SK-N-SH (cell line): ENCODE results near the gene LARGE1. TPM values are rescaled to one million over a fixed set of nuclear protein-coding genes. Genes with fewer than 3 reads are reported as not detected.

ENCODE experiments used
- CTCF ChIA-PET: fragments of 300-600, 350-600 bp; formaldehyde crosslinking; extraction: SDS; loops from one replicate; lab custom pipeline; 2021; lab: Yijun Ruan, JAX
- POLR2A ChIA-PET: fragments of 350-600 bp; sonication (Branson Sonifier 250); formaldehyde crosslinking; extraction: SDS; loops from one replicate; lab custom pipeline; 2020; ENCODE audit warnings: antibody characterized with exemption, inconsistent platforms; lab: Yijun Ruan, JAX
- DNase-seq: peaks from one replicate; pipeline ENCODE4 v3.0.0; 2012
- H2AFZ ChIP-seq: fragments of 200-600 bp; sonication (generic); 2 replicates; pipeline ENCODE4 v1.8.1; 2016; ENCODE audit warnings: antibody characterized with exemption, mild to moderate bottlenecking, low read depth
- H3F3A ChIP-seq: fragments of 200-600 bp; sonication (generic); replicated peaks from 2 replicates; pipeline ENCODE3; 2016; ENCODE audit warnings: antibody characterized with exemption, mild to moderate bottlenecking; ENCODE audit not compliant: insufficient read depth
- H3K27ac ChIP-seq, 2 experiments: fragments of 200-500 bp in 1 of 2; fragments of 200-600 bp in 1 of 2; sonication (Bioruptor generic) in 1 of 2; sonication (generic), shearing (Covaris generic) in 1 of 2; 2 replicates each; pipeline versions ENCODE4 v1.5.1 to v1.6.1; 2014 to 2016; ENCODE audit warnings: low read depth in 2 of 2, inconsistent platforms in 1 of 2, low read length in 1 of 2, mild to moderate bottlenecking in 1 of 2, mixed read lengths in 1 of 2
- H3K27me3 ChIP-seq: fragments of 200-600 bp; sonication (generic), shearing (Covaris generic); 2 replicates; pipeline ENCODE4 v1.6.1; 2016; ENCODE audit warnings: mixed run types; ENCODE audit not compliant: insufficient read depth
- H3K36me3 ChIP-seq, 2 experiments: fragments of 200-500 bp in 1 of 2; fragments of 200-600 bp in 1 of 2; sonication (Bioruptor generic) in 1 of 2; sonication (generic) in 1 of 2; replicated peaks in 1 of 2; 2 replicates each; pipeline versions ENCODE3 to v1.5.1; 2014 to 2016; ENCODE audit warnings: low read length in 1 of 2, mild to moderate bottlenecking in 1 of 2; ENCODE audit not compliant: insufficient read depth in 2 of 2, control insufficient read depth in 1 of 2
- H3K4me1 ChIP-seq, 2 experiments: fragments of 200-500 bp in 1 of 2; fragments of 200-600 bp in 1 of 2; sonication (Bioruptor generic) in 1 of 2; sonication (generic), shearing (Covaris generic) in 1 of 2; 2 replicates each; pipeline versions ENCODE4 v1.5.1 to v1.6.1; 2014 to 2016; ENCODE audit warnings: low read depth in 1 of 2, low read length in 1 of 2, mixed run types in 1 of 2; ENCODE audit not compliant: insufficient read depth in 2 of 2, control insufficient read depth in 1 of 2
- H3K4me2 ChIP-seq: fragments of 200-600 bp; sonication (generic), shearing (Covaris generic); 2 replicates; pipeline ENCODE4 v1.6.1; 2017; ENCODE audit warnings: mixed run types
- H3K4me3 ChIP-seq, 2 experiments: fragments of 200-500 bp in 1 of 2; fragments of 200-600 bp in 1 of 2; sonication (Bioruptor generic) in 1 of 2; sonication (generic), shearing (Covaris generic) in 1 of 2; 2 replicates each; pipeline versions ENCODE4 v1.5.1 to v1.8.1; 2014 to 2016; ENCODE audit warnings: low read depth in 2 of 2, inconsistent platforms in 1 of 2, low read length in 1 of 2, mild to moderate bottlenecking in 1 of 2, mixed read lengths in 1 of 2, moderate library complexity in 1 of 2
- H3K79me2 ChIP-seq: fragments of 200-600 bp; sonication (generic); 2 replicates; pipeline ENCODE4 v1.8.1; 2017; ENCODE audit warnings: mild to moderate bottlenecking; ENCODE audit not compliant: insufficient read depth
- H3K9ac ChIP-seq: fragments of 200-600 bp; sonication (generic); 2 replicates; pipeline ENCODE4 v1.6.1; 2017; ENCODE audit warnings: mixed run types
- H3K9me2 ChIP-seq: fragments of 200-600 bp; sonication (generic); 2 replicates; pipeline ENCODE4 v1.6.1; 2017; ENCODE audit warnings: mixed run types
- H3K9me3 ChIP-seq: fragments of 200-600 bp; sonication (generic); 2 replicates; pipeline ENCODE4 v1.6.1; 2017; ENCODE audit warnings: mixed run types, mild to moderate bottlenecking, moderate library complexity
- H4K20me1 ChIP-seq: fragments of 200-600 bp; sonication (generic); 2 replicates; pipeline ENCODE4 v1.6.1; 2017; ENCODE audit warnings: mild to moderate bottlenecking, mixed run types; ENCODE audit not compliant: insufficient read depth
- EP300 ChIP-seq, 2 experiments: IDR thresholded peaks; 2 replicates each; pipeline versions ENCODE4 v1.4.0 to v1.6.1; 2012; ENCODE audit warnings: borderline replicate concordance in 1 of 2, low read depth in 1 of 2, low read length in 1 of 2
- EZH2phosphoT487 ChIP-seq: fragments of 200-600 bp; sonication (generic); IDR thresholded peaks from 2 replicates; pipeline ENCODE4 v1.6.1; 2017; ENCODE audit warnings: low read depth, mixed run types, mild to moderate bottlenecking, antibody characterized with exemption, moderate library complexity, borderline replicate concordance
- FOSL2 ChIP-seq: IDR thresholded peaks from 2 replicates; pipeline ENCODE4 v1.4.0; 2012; ENCODE audit warnings: low read depth, mild to moderate bottlenecking, moderate library complexity, borderline replicate concordance
- FOXJ3 ChIP-seq: sonication (generic); formaldehyde crosslinking; IDR thresholded peaks from 2 replicates; pipeline ENCODE4 v1.5.1; 2020; ENCODE audit warnings: mild to moderate bottlenecking, missing genetic modification reagents
- GABPA ChIP-seq: IDR thresholded peaks from 2 replicates; pipeline ENCODE4 v1.4.0; 2012; ENCODE audit warnings: low read depth, mild to moderate bottlenecking
- GATA2 ChIP-seq: sonication (generic); formaldehyde crosslinking; IDR thresholded peaks from 2 replicates; pipeline ENCODE4 v1.5.0; 2020; ENCODE audit warnings: mild to moderate bottlenecking, missing genetic modification reagents
- JUND ChIP-seq: IDR thresholded peaks from 2 replicates; pipeline ENCODE4 v1.4.0; 2012
- MEF2A ChIP-seq: IDR thresholded peaks from 2 replicates; pipeline ENCODE4 v1.4.0; 2012; ENCODE audit warnings: low read depth, borderline replicate concordance
- NRF1 ChIP-seq: IDR thresholded peaks from 2 replicates; pipeline ENCODE4 v1.6.1; 2012; ENCODE audit warnings: low read depth, mild to moderate bottlenecking, low read length
- PBX3 ChIP-seq: IDR thresholded peaks from 2 replicates; pipeline ENCODE4; 2012
- RAD21 ChIP-seq: IDR thresholded peaks from 2 replicates; pipeline ENCODE4 v1.6.1; 2012; ENCODE audit warnings: mild to moderate bottlenecking, low read length
- RXRA ChIP-seq: IDR thresholded peaks from 2 replicates; pipeline ENCODE4 v1.4.0; 2012; ENCODE audit warnings: low read depth, mild to moderate bottlenecking, borderline replicate concordance
- SIN3A ChIP-seq: IDR thresholded peaks from 2 replicates; pipeline ENCODE4 v1.6.1; 2012; ENCODE audit warnings: low read depth, mild to moderate bottlenecking, low read length, moderate library complexity, borderline replicate concordance
- TAF1 ChIP-seq: IDR thresholded peaks from 2 replicates; pipeline ENCODE4 v1.6.1; 2012; ENCODE audit warnings: low read depth, mild to moderate bottlenecking, low read length, moderate library complexity, borderline replicate concordance
- TCF12 ChIP-seq: IDR thresholded peaks from 2 replicates; pipeline ENCODE4 v1.4.0; 2012
- USF1 ChIP-seq: IDR thresholded peaks from 2 replicates; pipeline ENCODE4 v1.4.0; 2012; ENCODE audit warnings: low read depth, borderline replicate concordance
- USF2 ChIP-seq: fragments of 150-350 bp; IDR thresholded peaks from 2 replicates; pipeline ENCODE4 v1.6.1; 2017; ENCODE audit warnings: antibody characterized with exemption, low read length, low read depth, borderline replicate concordance
- WGBS: methylation state at CpG from one replicate; pipeline ENCODE4 v1.1.6; 2017; ENCODE audit warnings: low lambda C conversion rate; 5-methylcytosine and 5-hydroxymethylcytosine counted together
- polyA plus RNA-seq, 3 experiments: library from polyadenylated mRNA; depleted of rRNA; stranded (reverse); fragments of >200 nt; gene quantifications; 2 replicates each; pipeline ENCODE4 v1.2.3, GENCODE V29; 2012

The LARGE1 gene
- polyA plus RNA-seq, 1 of the 3 experiments (the other 2 are of a cell fraction), result 1.1 TPM

GRCh38 chr22:33564683-33565082 is 355.6 kb downstream of the LARGE1 start:
- Histone ChIP-seq H4K20me1 (no peaks in the 10 kb centered on the region), H3K4me1 (no peaks in the 10 kb centered on the region), H3K9me2 (no peaks in the 10 kb centered on the region), H3K4me2 (no peak overlapping the region), H3K27me3 (no peaks in the 10 kb centered on the region), H3K9ac (no peak overlapping the region), H3K4me3 (no peak overlapping the region), H3K9me3 (0 out of 2 replicates have a peak, but pooled peaks cover 3% of the 10 kb centered on the region), H3K36me3 (no peaks in the 10 kb centered on the region), H3K79me2 (no peaks in the 10 kb centered on the region), H3K27ac (no peak overlapping the region), H2AFZ (no peak overlapping the region), H3F3A (no peaks in the 10 kb centered on the region)
- no peak for DNase-seq
- ChIA-PET CTCF (no interaction called here), POLR2A (no interaction called here)
- TF ChIP-seq EP300 (IDR thresholded peaks at IDR 0.05; ENCODE audit: borderline replicate concordance in 1 of 2, low read depth in 1 of 2, low read length in 1 of 2) (no peak), FOXJ3 (no peak), TAF1 (no peak), SIN3A (no peak), GATA2 (CRISPR knock-in tag) (no peak), RXRA (no peak), PBX3 (no peak), USF2 (no peak), FOSL2 (no peak), GABPA (no peak), MEF2A (no peak), RAD21 (no peak), JUND (no peak), TCF12 (no peak), EZH2phosphoT487 (no peak), NRF1 (no peak), USF1 (no peak)
- 63% methylated on average over 6 of the region's 6 CpGs for WGBS
